SU-DHL-6 (cell line): Measurements from ENCODE around the gene ANG.
A peak's percentile ranks its signal among the peaks of the same experiment; 100 is the strongest.

Source experiments
- H2AFZ ChIP-seq: fragments of 200-600 bp; sonication (generic); 2 replicates; pipeline ENCODE4 v1.6.1; 2014; ENCODE audit warnings: low read depth, mild to moderate bottlenecking, moderate library complexity, mixed read lengths, antibody characterized with exemption, low read length; ENCODE audit not compliant: severe bottlenecking
- H3F3A ChIP-seq: fragments of 200-600 bp; shearing (Covaris generic); 2 replicates; pipeline ENCODE4 v1.6.0; 2016; ENCODE audit warnings: antibody characterized with exemption, mild to moderate bottlenecking; ENCODE audit not compliant: insufficient read depth
- H3K27ac ChIP-seq: fragments of 200-600 bp; sonication (generic); 2 replicates; pipeline ENCODE4 v1.5.1; 2016; ENCODE audit warnings: low read depth, mild to moderate bottlenecking, low read length, moderate library complexity, mixed read lengths
- H3K27me3 ChIP-seq: fragments of 200-600 bp; sonication (generic), shearing (Covaris generic); 2 replicates; pipeline ENCODE4 v1.6.0; 2014; ENCODE audit warnings: mild to moderate bottlenecking, low read length
- H3K36me3 ChIP-seq: fragments of 200-600 bp; sonication (generic); 2 replicates; pipeline ENCODE4 v1.6.1; 2014; ENCODE audit warnings: mild to moderate bottlenecking, low read length, mixed read lengths
- H3K4me2 ChIP-seq: fragments of 300-600, 200-600 bp; shearing (Covaris generic), sonication (generic); 2 replicates; pipeline ENCODE4 v1.6.0; 2014; ENCODE audit warnings: low read length, low read depth, mild to moderate bottlenecking; ENCODE audit not compliant: poor library complexity, severe bottlenecking
- H3K4me3 ChIP-seq: fragments of 200-600 bp; sonication (generic); 2 replicates; pipeline ENCODE4 v1.5.1; 2014; ENCODE audit warnings: antibody characterized with exemption, low read length, mild to moderate bottlenecking, mixed read lengths; ENCODE audit not compliant: insufficient read depth, poor library complexity, severe bottlenecking
- H3K79me2 ChIP-seq: fragments of 200-600 bp; sonication (generic); 2 replicates; pipeline ENCODE4 v1.6.1; 2014; ENCODE audit warnings: mild to moderate bottlenecking, low read length, moderate library complexity; ENCODE audit not compliant: insufficient read depth
- H3K9ac ChIP-seq: fragments of 200-600 bp; sonication (generic); 2 replicates; pipeline ENCODE4 v1.7.0; 2014; ENCODE audit warnings: mild to moderate bottlenecking, low read length
- H3K9me2 ChIP-seq: fragments of 200-600 bp; sonication (generic); replicated peaks from 2 replicates; pipeline ENCODE4 v1.6.1; 2014; ENCODE audit warnings: low read length; ENCODE audit not compliant: insufficient read depth
- H3K9me3 ChIP-seq: fragments of 200-600 bp; sonication (generic); 2 replicates; pipeline ENCODE4 v1.6.1; 2014; ENCODE audit warnings: low read length, mixed read lengths; ENCODE audit not compliant: insufficient read depth
- H4K20me1 ChIP-seq: fragments of 200-600 bp; sonication (generic); 2 replicates; pipeline ENCODE4 v1.6.1; 2014; ENCODE audit warnings: low read depth, mild to moderate bottlenecking, antibody characterized with exemption, low read length, moderate library complexity, mixed read lengths
- EZH2phosphoT487 ChIP-seq: fragments of 200-600 bp; sonication (generic), shearing (Covaris generic); conservative IDR thresholded peaks from 2 replicates; pipeline ENCODE4 v1.6.1; 2018; ENCODE audit warnings: mild to moderate bottlenecking, antibody characterized with exemption, low read length, moderate library complexity, mixed read lengths
- TF ChIP-seq, protein P1 (sequence below): fragments of 200-600 bp; sonication (generic); IDR thresholded peaks from one replicate; pipeline ENCODE4 v1.5.1; 2017; ENCODE audit warnings: antibody characterized with exemption, mild to moderate bottlenecking, low read length, moderate library complexity; ENCODE audit not compliant: insufficient read depth, poor library complexity, severe bottlenecking

ANG gene

DNA sequence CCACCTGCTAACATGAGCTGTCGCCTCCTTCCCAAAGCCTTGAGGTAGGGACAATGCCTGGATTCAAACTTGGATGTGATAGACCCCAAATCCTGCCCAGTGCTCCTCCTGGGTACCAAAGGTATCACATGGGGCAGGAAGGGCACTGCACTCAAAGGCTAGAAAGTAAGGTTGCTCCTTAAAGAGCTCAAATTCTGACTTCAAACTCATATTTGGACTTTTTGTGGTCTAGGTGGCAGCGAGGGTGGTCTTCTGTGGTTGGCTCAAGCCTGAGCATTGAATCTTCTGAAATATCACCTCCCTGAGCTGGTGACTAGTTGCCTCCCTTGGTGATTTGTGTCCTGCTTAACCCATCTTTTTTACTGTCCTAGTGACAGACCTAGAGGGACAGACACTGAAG lies 12.5 kb upstream of the ANG start:
- Histone ChIP-seq H3F3A (peaks cover 3% of the 10 kb centered on the region), H2AFZ (no peak overlapping the region), H3K9me3 (no peaks in the 10 kb centered on the region), H3K79me2 (no peaks in the 10 kb centered on the region), H3K36me3 (no peaks in the 10 kb centered on the region), H3K9ac (no peak overlapping the region), H3K9me2 (no peaks in the 10 kb centered on the region), H3K27ac (no peak overlapping the region), H3K4me3 (no peak overlapping the region), H4K20me1 (no peaks in the 10 kb centered on the region), H3K27me3 (no peaks in the 10 kb centered on the region), H3K4me2 (no peak overlapping the region)
- no peak for TF ChIP-seq EZH2phosphoT487
- TF ChIP-seq, protein P1, sequence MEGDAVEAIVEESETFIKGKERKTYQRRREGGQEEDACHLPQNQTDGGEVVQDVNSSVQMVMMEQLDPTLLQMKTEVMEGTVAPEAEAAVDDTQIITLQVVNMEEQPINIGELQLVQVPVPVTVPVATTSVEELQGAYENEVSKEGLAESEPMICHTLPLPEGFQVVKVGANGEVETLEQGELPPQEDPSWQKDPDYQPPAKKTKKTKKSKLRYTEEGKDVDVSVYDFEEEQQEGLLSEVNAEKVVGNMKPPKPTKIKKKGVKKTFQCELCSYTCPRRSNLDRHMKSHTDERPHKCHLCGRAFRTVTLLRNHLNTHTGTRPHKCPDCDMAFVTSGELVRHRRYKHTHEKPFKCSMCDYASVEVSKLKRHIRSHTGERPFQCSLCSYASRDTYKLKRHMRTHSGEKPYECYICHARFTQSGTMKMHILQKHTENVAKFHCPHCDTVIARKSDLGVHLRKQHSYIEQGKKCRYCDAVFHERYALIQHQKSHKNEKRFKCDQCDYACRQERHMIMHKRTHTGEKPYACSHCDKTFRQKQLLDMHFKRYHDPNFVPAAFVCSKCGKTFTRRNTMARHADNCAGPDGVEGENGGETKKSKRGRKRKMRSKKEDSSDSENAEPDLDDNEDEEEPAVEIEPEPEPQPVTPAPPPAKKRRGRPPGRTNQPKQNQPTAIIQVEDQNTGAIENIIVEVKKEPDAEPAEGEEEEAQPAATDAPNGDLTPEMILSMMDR = no peak

DNA sequence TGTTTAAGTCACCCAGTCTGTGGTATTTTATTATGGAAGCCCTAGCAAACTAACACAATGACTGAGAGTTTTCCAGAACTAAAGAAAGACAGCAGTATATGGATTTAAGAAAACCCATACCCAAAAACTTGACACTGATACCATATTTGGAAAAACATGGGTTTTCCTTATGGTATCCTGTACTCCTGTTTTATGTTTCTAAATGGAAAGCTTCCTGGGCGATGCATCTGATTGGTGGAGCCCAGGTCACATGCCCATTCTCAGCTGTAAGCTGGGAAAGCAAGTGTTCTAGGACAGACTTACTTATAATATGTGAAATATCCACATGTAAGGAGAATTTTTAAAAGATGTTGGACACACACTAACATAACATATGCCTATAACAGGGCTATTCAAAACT lies 8.7 kb upstream of the ANG start:
- no peak for TF ChIP-seq EZH2phosphoT487
- TF ChIP-seq, protein P1 = no peak
- Histone ChIP-seq H3K9ac (no peak overlapping the region), H3K36me3 (no peaks in the 10 kb centered on the region), H3K27ac (no peak overlapping the region), H4K20me1 (no peaks in the 10 kb centered on the region), H3K4me3 (no peak overlapping the region), H3K9me2 (no peaks in the 10 kb centered on the region), H3F3A (peaks cover 29% of the 10 kb centered on the region), H3K79me2 (no peaks in the 10 kb centered on the region), H2AFZ (no peak overlapping the region), H3K4me2 (no peak overlapping the region), H3K27me3 (no peaks in the 10 kb centered on the region), H3K9me3 (no peaks in the 10 kb centered on the region)

DNA sequence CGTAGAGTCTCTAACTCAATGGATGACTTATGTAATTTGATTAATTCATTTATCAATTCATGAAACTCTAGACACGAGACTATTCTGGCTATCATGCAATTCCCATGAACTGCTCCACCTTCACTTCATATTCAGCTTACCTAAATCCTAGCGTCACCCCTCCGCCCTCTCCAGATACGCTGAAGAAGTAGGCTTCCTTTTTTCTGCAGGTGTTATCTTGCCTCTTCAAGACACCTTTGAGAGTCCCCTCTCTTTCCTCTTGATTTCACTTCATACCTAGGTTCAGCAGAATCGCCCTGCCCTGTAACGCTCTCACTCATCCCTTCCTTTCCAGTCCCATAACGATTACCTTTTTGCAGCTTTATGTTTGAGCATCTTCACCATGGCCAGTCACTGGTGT lies 8.2 kb upstream of the ANG start:
- H3K27me3 ChIP-seq = no peaks in the 10 kb centered on the region
- no peak overlapping the region for H2AFZ ChIP-seq
- H3F3A ChIP-seq = peaks cover 29% of the 10 kb centered on the region
- no peaks in the 10 kb centered on the region for H3K36me3 ChIP-seq
- H4K20me1 ChIP-seq = no peaks in the 10 kb centered on the region
- H3K9me3 ChIP-seq = no peaks in the 10 kb centered on the region
- H3K27ac ChIP-seq = no peak overlapping the region
- H3K4me3 ChIP-seq = no peak overlapping the region
- H3K9me2 ChIP-seq = no peaks in the 10 kb centered on the region
- peak overlapping the region; percentile 79 for H3K4me2 ChIP-seq
- H3K79me2 ChIP-seq = no peaks in the 10 kb centered on the region
- H3K9ac ChIP-seq = no peak overlapping the region
- TF ChIP-seq, protein P1 = no peak
- no peak for TF ChIP-seq EZH2phosphoT487
